NCI-H2196 (cell line): Measurements from ENCODE around the gene SNX32.
A peak's percentile ranks its signal among the peaks of the same experiment; 100 is the strongest.

Source experiments
- DNase-seq: peaks from one replicate; lab custom pipeline; 2025; ENCODE audit not compliant: unreplicated experiment; lab: John Stamatoyannopoulos, UW

The SNX32 gene

DNA sequence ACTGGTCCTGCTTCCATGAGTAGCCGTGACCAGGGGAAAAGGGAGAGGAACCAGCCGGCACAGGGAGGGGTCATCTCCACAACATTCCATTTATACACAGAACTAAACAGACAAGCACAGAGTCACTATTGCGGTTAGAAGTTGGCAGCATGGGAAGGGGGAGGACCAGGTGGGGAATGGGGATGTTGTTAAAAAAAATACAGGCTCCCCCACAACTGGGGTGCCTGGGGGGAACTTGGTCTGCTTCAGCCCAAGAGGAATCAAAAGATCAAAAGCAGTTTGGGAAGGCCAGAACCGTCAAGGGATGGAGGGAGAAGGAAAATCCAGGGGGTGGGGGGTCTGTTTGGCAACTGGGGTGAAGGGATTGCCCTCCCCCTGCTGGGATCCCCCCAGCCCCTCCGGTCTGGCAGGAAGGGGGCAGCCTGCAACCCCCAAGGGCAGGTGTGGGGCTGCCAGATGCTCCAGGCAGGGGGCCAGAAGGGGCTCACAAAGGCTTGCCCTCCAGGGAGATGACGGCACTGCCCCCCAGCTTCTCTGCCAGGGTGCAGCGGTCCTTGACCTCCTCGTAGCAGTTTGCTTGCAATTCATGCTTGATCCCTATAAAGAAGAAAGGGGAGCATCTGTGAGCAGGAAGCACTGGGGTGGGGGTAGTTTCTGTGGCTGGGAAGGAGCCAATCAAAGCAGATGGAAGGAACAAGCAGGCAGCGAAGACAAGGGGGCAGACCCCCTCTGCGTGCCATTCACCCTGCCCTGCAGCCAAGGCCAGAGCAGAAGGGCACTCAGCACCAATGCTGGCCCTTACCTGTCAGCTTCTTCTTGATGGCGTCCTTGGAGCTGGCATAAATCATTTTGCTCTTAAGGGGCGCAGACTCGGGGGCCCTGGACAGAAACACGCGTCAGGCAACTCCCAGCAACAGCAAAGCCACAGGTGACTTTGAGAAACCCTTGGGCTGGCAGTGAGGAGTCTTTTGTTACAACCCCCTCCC, 21.4 kb downstream of the SNX32 start:
- DNase-seq, result no peak

DNA sequence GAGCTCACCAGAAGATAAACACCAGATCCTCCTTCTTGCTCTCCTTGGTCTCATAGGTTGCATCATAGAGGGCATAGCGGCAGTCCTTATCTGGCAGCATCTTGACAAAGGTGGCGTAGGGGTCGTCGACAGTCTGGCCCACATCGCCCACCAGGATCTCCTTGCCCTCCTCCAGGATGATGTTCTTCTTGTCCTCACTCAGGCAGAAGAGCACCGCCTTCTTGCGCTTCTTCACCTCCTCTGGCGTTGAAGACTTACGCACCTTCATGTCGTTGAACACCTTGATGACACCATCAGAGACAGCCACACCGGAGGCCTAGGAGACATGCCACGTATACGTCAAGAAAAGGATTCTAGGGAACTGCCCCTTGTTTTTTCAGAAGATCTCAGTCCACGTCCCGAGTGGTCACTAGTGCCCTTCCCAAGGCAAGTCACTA, 22.2 kb downstream of the SNX32 start:
- no peak for DNase-seq

DNA sequence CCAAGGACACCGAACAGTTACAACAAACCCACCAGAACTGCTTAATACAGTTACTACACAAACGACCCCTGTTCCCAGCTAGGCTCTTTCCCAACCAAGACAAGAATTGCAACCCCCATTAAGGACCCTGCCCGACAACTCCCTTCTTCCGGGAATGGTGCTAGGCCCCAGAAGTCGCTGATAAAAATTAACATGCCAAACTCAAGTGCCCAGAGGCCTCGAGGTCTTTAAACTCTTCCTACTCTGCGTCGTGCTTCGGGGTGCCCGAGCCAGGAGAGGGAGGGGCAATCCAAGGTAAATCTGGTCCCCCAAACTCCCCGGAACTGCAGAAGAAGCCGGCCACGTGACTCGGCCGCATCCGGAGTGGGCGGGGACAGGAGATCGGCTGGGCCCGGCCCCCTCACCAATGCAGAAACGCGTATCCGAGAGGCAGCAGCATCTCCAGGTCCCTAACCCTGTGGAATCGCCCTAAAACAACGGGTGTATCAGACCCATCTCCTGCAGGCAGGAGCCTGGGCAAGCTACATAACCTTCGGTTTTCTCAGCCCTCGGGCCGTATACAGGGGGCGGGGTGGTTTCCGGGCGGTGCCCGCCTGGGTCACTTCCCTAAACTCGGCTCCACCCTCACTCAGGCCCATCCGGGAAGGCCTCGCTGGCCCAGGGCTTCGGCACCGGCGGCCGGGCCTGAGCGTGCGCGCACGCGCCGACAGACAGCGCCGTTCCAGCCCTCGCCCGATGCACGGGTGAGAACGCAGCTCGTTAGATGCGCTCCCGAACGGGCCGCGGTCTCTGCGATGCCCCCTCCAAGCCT, 23.1 kb downstream of the SNX32 start:
- peak; percentile 73 for DNase-seq

- no peak for DNase-seq
Measured at GRCh38 chr11:65857500-65857852, 23.7 kb downstream of the SNX32 start.

GRCh38 chr11:65857853-65858680, 24.3 kb downstream of the SNX32 start, which contains the start of gene CFL1:
Gene CFL1 (minus strand): TSS chr11:65858180. CDS start chr11:65858099, 81 bp downstream.
- peak; percentile 98 for DNase-seq

DNA sequence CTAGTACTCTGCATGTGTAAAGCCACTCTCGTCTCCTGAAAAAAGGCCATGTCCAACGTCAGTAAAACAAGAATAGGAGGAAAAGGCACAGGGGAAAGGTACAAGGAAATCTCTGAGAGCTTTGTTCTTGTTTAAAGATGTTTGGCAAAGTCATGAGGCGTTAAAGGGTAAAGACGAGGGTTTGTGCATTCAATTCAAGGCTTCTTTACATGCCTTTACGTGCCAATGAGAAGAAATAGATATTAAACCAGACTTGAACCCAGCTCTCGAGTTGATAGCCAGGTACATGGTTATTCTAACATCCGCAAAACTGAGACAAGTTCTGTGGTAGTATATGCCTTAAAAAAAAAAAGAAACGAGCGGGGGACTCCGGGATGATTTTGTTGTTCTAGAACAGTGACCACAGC, 24.9 kb downstream of the SNX32 start:
- DNase-seq, result peak; percentile 49

GRCh38 chr11:65859095-65859811, 25.5 kb downstream of the SNX32 start:
- DNase-seq, result peak; percentile 100

DNA sequence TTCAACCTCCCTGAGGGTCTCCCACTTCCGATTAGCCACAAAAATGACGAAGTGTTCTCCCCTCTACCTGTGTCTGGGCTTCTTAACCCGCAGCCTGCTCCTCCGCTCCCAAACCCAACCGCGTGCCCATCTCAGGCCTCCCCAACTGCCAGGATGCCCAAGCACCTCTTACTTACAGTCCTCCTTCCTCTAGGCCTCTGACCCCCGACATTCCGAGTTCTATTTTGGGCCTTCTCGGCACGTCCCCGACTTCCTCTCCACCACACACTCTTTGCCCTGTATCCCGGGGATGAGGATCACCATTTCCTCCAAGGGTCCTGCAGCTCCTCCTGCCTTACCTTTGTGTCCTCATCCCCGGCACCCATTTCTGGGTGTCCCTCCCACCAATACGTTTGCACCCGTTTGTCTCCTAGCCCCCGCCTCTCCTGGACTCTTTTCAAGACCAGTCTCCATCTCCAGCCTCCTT, 26.1 kb downstream of the SNX32 start:
- DNase-seq, result no peak

DNA sequence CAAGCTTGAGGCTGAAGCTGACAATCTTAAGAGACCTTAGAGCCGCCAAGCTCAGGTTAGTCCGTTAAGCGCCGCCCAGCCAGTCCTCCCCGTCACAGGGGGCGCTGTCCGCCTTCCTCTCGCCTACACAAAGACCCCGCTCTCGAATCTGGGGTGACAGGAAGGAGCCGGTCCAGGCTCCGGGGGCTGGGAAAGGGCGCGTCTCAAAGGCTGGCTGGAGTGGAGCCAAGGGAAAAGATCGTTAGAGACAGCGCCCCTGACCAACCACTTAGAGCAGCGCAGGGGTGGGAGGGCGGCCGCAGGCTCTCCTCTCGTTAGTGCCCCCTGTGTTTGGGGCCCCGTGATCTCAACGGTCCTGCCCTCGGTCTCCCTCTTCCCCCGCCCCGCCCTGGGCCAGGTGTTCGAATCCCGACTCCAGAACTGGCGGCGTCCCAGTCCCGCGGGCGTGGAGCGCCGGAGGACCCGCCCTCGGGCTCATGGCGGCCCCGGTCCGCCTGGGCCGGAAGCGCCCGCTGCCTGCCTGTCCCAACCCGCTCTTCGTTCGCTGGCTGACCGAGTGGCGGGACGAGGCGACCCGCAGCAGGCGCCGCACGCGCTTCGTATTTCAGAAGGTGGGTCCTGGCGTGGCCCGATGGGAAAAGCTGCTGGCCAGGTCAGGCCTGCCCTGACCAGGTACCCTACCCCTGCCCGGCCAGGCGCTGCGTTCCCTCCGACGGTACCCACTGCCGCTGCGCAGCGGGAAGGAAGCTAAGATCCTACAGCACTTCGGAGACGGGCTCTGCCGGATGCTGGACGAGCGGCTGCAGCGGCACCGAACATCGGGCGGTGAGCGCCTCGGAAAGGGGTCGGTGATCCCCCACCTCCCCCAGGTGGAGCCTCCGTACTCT, 26.8 kb downstream of the SNX32 start, which contains the start of gene MUS81:
MUS81 (plus strand) TSS at position 156 of the 887 bp plus-strand sequence; CDS start at position 477, 321 bp downstream.
- peak; percentile 99 for DNase-seq

DNA sequence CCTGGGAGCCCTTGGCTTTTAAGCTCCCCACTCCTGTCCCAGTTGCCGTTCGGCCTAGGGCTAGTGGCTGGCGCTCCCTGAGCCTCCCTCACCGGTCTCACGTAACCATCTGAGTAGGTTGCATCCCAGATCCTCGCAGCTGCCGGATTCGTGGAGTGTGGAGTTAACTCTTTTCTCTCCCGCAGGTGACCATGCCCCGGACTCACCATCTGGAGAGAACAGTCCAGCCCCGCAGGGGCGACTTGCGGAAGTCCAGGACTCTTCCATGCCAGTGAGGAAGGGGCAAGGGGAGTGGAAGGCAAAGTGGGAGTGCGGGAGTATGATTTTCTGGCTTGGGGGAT, 27.4 kb downstream of the SNX32 start:
- DNase-seq, result no peak

- no peak for DNase-seq
Measured at GRCh38 chr11:65861533-65862183, 27.9 kb downstream of the SNX32 start.

GRCh38 chr11:65862191-65862735, 28.5 kb downstream of the SNX32 start:
- DNase-seq, result no peak

DNA sequence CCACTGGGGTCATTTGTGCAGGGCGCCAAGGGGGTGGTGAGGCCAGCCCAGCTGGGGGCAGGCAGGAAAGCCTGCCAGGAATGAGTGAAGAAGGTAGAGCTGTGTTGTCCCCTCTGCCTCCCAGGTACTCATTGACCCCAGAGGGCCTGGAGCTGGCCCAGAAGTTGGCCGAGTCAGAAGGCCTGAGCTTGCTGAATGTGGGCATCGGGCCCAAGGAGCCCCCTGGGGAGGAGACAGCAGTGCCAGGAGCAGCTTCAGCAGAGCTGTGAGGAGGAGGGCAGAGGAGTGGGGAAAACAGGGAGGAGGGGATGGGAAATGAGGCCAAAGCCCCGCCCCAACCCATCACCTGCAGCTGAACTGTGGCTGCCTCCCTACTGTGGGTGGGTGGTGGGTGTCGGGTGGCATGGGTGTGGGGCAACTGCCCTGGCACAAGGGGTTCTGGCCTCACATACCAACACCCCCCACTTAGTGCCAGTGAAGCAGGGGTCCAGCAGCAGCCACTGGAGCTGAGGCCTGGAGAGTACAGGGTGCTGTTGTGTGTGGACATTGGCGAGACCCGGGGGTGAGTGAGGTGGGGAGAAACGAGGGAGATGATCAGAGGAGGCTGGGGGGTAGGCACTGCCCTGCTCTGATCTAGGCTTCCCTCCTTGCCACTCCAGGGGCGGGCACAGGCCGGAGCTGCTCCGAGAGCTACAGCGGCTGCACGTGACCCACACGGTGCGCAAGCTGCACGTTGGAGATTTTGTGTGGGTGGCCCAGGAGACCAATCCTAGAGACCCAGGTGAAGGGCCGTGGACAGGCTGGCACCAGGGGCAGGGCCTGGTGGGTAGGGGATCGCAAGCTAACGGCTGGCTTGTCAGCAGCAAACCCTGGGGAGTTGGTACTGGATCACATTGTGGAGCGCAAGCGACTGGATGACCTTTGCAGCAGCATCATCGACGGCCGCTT, 29.5 kb downstream of the SNX32 start:
- DNase-seq, result no peak

- no peak for DNase-seq
Measured at GRCh38 chr11:65863889-65864705, 30.3 kb downstream of the SNX32 start.

DNA sequence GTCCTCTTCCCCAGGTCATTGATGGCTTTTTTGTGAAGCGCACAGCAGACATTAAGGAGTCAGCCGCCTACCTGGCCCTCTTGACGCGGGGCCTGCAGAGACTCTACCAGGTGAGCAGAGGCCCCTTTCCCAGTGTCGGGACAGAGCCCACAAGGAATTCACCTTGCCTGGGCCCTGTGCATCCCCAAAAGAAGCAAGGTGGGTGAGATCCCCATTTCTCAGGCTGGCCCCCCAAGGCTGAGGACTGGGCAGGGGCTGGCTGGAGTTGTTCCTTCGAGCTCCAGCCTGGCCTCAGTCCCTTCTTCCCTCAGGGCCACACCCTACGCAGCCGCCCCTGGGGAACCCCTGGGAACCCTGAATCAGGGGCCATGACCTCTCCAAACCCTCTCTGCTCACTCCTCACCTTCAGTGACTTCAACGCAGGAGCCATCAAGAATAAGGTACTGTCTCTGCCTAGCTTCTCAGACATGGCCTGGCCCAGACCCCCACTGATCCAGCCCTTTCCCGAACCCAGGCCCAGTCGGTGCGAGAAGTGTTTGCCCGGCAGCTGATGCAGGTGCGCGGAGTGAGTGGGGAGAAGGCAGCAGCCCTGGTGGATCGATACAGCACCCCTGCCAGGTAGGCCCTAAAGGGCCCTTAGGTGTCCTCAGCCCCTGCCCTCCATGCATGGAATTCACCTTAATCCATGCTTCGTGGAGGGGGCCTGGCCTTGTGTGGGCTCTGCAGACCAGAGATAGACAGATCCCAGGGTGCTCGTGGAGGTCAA, 31.1 kb downstream of the SNX32 start:
- DNase-seq, result no peak
